HG02981 (cell line): ENCODE results near the gene SDHB.

Source experiments
- ATAC-seq: cut with Tn5 transposase; IDR thresholded peaks from one replicate; pipeline ENCODE4 v1.9.1; 2021; ENCODE audit warnings: mild to moderate bottlenecking, moderate library complexity; ENCODE audit not compliant: unreplicated experiment

Gene SDHB

DNA sequence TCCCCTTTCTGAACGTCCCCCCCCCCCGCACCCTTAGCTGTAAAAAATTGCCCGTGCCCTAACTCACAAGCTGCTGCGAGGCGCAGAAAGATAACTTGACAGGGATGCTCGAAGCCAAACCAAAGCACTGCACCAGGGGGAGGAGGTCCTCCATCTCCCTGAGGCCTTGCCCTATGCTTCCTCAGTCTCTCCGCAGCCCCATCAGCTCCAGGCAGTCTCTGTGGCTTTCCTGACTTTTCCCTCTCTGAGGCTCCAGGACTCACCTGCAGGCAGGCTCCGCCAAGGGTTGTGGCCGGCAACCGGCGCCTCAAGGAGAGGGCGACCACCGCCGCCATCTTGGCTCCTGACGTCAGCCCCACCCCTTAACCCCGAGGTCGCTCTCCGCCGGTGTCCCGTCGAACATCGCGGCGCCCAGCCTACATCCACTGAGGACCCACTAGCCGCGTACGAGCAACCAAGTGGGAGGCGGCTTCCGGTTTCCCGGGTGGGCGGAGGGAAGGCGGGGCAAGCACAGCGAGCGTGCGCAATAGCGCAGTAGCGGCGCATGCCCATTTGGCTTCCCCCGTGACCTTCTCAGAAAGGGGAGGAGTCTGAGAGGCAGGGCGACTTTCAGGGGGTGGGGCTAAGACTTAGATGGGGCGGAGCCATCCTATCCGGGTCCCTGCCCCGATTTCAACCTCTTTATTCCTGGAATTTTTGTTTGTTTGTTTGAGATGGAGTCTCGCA, at the start of gene SDHB:
Gene SDHB, minus strand, starts transcription at position 348 of the 726 bp plus-strand sequence. Its CDS starts 13 bp downstream, at position 335.
- peak; percentile 97 for ATAC-seq

DNA sequence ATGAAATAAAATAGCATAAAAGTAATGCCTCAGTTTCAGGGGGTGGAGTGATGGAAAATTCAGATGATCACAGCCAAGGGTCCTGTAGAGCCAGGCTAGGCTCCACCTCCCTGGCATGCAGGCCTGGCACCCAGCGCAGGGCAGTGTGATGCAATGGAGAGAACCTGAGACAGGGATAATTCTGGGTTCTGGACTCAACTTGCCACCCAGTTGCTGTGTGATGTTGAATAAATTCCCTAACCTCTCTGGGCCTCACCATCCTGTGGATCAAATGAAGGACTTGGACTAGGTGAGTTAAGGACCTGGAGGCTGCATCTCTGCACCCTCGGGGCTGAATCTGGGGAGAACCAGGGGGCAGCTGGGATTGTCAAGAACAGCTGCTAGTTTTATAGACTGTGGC, 48.4 kb upstream of the SDHB start:
- ATAC-seq: no peak

- no peak for ATAC-seq
These were observed 47.4 kb upstream of the SDHB start for GRCh38 chr1:17101261-17101660.

- no peak for ATAC-seq
These were observed 45.9 kb upstream of the SDHB start for GRCh38 chr1:17099616-17100340.

- no peak for ATAC-seq
These were observed 44.9 kb upstream of the SDHB start for GRCh38 chr1:17098446-17099317.

DNA sequence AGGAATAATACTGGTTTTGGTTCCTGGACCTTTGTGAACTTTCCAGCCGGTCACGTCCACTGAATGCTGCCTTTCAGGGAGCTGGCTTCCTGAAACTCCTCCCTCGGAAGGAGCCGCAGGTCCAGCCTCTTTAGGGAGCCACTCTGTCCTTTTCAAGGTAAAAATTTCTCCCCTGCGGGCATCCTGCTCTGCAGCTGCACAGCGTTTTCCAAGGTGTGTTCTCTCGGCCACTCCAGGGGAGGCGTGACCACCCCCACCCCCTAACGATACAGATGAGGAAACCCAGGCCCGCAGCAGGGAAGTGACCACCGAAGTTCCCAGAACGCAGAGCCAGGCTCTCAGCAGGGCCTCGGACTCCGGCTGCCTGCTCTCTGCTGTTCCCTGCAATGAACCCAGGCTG, 44.0 kb upstream of the SDHB start:
- ATAC-seq: no peak

DNA sequence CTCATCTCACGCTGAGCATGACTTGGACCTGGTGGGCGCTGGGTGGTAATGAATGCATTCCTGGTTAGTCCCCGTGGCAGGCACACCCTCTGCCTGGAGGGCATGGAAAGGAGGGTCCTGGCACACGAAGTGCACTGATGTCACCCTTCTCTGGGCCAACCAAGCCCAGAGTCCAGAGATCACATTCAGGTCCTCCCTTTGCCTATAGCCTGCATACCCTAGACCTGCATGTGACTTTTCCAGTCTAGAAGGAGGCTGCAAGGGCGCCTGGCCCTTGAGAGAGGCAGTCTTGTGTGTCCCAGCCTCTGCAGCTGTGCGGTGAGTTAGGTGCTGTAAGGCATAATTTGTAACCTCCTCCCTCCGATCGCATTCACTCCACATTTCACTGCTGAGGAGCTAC, 43.3 kb upstream of the SDHB start:
- ATAC-seq: no peak

GRCh38 chr1:17096584-17096983, 42.8 kb upstream of the SDHB start:
- no peak for ATAC-seq

DNA sequence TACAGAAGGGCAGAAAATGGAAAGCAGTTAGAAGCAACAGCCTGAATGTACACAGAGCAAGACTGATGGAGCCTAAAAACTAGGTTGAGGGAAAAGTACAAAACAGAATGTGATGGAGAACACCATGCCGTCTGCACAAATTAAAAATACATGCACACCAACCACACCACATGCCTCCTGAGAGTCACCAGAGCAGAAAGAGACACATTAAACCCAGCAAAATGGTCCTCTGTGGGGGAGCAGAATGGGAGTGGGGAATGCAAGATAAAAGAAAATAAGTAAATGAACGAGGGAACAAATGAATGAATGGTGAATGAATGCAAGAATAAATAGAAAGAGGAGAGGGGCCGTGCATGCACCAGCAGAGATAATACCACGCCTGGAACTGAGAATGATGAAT, 41.3 kb upstream of the SDHB start:
- ATAC-seq: no peak

- no peak for ATAC-seq
These were observed 40.8 kb upstream of the SDHB start for GRCh38 chr1:17094664-17095063.

- ATAC-seq: no peak
These were observed 40.1 kb upstream of the SDHB start for GRCh38 chr1:17093822-17094393.

DNA sequence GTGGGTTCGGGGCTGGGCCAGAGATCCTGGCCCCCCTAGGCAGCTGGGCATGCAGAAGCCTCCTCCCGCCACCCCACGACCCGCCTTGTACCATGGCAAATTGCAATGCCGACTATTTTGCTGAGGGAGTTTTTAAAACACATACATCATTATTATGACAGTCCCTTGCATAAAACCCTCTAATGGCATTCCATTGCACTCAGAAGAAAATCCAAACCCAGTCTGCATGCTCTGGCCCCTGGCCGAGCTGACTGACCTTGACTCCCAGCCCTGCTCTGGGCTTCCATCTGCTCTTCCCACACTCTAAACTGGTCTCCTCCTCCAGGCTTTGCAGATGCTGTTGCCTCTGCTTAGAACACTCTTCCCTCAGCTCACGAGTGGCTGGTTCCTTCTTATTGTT, 37.4 kb upstream of the SDHB start:
- ATAC-seq: no peak

GRCh38 chr1:17089506-17089905, 35.7 kb upstream of the SDHB start:
- no peak for ATAC-seq

GRCh38 chr1:17086751-17087150, 32.9 kb upstream of the SDHB start:
- no peak for ATAC-seq

DNA sequence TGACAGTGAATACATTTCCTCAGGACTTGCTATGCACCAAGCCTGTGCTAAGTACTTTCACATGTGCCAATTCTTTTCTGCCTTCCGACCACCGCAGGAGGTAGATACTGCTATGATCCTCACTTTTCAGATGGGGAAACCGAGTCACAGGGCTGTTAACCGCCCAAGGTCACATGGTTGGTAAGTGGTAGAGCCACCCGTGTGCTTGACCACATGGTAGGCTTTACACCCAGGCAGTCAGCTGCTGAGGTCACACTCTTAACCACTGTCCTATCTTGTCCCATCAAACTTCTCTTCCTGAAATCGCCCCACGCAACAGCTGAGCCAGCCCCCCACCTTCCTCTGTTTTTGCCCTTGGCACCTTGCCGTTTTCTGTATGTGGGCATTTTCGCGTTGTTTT, 31.0 kb upstream of the SDHB start:
- no peak for ATAC-seq

GRCh38 chr1:17082761-17083160, 28.9 kb upstream of the SDHB start:
- no peak for ATAC-seq

- no peak for ATAC-seq
These were observed 27.6 kb upstream of the SDHB start for GRCh38 chr1:17081439-17081838.

DNA sequence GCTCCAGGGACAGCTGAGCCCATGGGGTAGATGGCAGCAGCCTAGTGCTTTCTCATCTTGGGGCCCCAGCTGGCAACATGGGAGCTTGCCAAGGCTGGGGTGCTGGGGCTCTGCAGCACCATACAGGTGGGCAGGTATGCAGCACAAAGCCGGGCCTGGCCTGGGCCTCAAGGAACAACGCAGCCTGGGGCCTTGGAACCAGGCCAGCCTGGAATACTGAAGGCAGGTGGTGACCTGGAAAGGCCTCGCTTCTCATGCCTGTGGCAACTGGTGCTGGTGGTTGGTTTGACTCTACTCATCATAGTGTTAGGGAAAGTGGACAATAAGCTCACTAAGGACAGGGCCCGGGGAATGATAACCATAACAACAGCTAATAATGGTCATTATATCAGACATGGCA, 27.0 kb upstream of the SDHB start:
- no peak for ATAC-seq

DNA sequence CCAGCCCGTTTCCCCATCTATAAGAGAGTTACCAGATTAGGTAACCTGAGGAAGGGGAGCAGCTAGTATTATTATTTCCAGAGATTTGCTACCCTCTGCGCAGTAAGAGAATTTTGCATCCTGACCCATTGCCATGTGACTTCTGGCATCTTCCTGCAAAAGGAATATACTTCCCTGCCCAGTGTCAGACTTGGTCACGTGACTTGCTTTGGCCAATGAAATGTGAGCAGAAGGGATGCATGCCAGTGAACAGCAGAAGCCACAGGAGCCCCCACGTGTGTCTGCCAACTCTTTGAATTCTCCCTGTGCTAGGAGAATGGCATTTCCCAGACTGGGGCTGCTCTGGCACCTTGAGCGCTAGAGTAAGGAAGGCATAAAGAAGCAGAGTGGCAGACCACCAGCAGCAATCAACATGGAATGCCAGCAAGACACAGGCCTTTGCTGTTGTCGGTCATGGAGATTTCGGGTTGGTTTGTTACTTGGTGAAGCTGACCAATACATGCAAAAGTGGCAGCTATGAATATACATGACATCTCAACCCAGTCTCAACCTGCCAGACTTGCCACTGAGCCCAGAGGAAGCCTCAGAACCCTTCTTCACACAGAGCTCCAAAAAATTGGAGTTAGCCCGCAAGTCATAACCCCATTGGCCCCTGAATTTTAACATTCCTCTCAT, 26.4 kb upstream of the SDHB start:
- ATAC-seq: no peak

- no peak for ATAC-seq
These were observed 25.4 kb upstream of the SDHB start for GRCh38 chr1:17078991-17079868.
